ENCODE measurements around the gene GPC3.

GRCh38 chrX:133908223-133908955, 77.0 kb downstream of the GPC3 start:
- TF ChIP-seq ELK4 (IDR thresholded peaks at IDR 0.05; ENCODE audit: borderline replicate concordance, low read depth, low read length) (no peak), CTCF (tag by site-specific recombination; IDR thresholded peaks at IDR 0.05) (no peak), ZNF548 (tag by site-specific recombination; IDR thresholded peaks at IDR 0.05) (no peak), ZNF184 (tag by site-specific recombination; IDR thresholded peaks at IDR 0.05) (no peak), ZNF76 (tag by site-specific recombination; IDR thresholded peaks at IDR 0.05; ENCODE audit: borderline replicate concordance, low read depth) (no peak), ZBTB21 (tag by site-specific recombination; IDR thresholded peaks at IDR 0.05) (no peak), PRDM1 (tag by site-specific recombination; IDR thresholded peaks at IDR 0.05) (no peak), ZNF274 (IDR thresholded peaks at IDR 0.05; ENCODE audit: low read length) (no peak), ZNF274 (tag by site-specific recombination; IDR thresholded peaks at IDR 0.05; ENCODE audit: borderline replicate concordance) (no peak), BCL11B (tag by site-specific recombination; IDR thresholded peaks at IDR 0.05; ENCODE audit: low read depth) (no peak), PRDM4 (tag by site-specific recombination; IDR thresholded peaks at IDR 0.05) (no peak), ZNF658 (tag by site-specific recombination; IDR thresholded peaks at IDR 0.05) (no peak), ZNF24 (tag by site-specific recombination; IDR thresholded peaks at IDR 0.05) (no peak), ZNF621 (tag by site-specific recombination; IDR thresholded peaks at IDR 0.05) (no peak)

All from HEK293 (cell line).